Ovary (tissue), 3 donors: Measurements from ENCODE around the gene FAS.

Experiments
- CTCF ChIP-seq, 3 donors: fragments of 450-650 bp in 2 of 3; fragments of 200-600 bp in 1 of 3; IDR thresholded peaks; one replicate each; pipeline versions ENCODE4 v1.5.1 to v1.8.0; 2016 to 2022; ENCODE audit warnings: antibody characterized with exemption in 3 of 3, mild to moderate bottlenecking in 1 of 3
- EP300 ChIP-seq: sonication (generic); formaldehyde crosslinking; IDR thresholded peaks from one replicate; pipeline ENCODE4 v1.6.1; 2017; ENCODE audit warnings: antibody characterized with exemption
- POLR2A ChIP-seq: fragments of 450-650 bp; IDR thresholded peaks from one replicate; pipeline ENCODE4 v1.6.1; 2017; ENCODE audit warnings: antibody characterized with exemption, mild to moderate bottlenecking, moderate library complexity
- donor health status: DM: no; HTN: no; CAD: no.

DNA sequence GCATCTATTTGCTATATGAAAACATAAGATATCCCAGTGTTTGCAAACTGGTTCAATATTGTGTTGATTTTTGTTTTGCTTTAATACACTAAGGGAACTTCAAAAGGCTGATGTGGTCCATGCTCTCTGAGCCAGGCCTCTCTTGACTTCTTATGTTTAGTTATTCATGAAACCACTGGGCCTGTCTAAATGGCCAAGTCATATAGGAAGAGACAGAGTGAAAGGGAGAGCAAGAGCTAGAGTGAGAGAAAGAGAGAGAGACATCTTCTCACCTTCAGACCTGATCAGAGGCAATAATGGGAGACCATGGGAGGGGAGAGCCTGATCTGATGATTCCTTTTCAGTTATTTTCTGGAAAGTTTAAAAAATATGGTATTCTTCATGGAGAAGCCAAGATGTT is 6.1 kb upstream of the FAS start:
- no peak for TF ChIP-seq EP300
- TF ChIP-seq POLR2A: no peak
- TF ChIP-seq CTCF (IDR thresholded peaks at IDR 0.05): no peak
